ENCODE measurements around the gene PTOV1.

DNA sequence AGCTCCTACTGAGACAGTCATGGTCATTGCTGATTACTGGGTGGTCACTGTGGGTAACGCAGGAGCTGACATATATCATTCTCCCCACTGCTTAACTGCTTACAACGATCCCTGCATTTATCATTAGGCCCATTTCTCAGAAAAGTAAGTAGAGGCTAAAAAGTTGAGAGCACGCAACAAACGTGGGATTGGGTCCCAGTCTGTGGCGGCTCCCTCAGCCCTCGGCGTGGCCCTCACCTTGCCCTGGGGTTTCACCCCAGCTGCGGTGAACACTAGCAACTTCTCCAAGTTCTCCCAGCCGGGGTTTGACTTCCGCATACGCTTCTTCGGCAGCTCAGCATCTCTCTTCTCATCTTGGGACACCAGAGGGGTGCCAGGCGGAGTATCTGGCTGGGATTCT lies 13.9 kb downstream of the PTOV1 start:
- TF ChIP-seq CTCF (IDR thresholded peaks at IDR 0.05) = no peak
- TF ChIP-seq POLR2A (IDR thresholded peaks at IDR 0.05) = no peak
- TF ChIP-seq POLR2AphosphoS5 (IDR thresholded peaks at IDR 0.05) = no peak

Data from prostate gland (tissue), 2 donors.